Kidney epithelial cell (primary cell): ENCODE measurements around the gene ODC1. TPM values are rescaled to one million over a fixed set of nuclear protein-coding genes. Genes with fewer than 3 reads are reported as not detected.

ENCODE experiments used
- DNase-seq: peaks from one replicate; pipeline ENCODE4 v3.0.0-alpha.2; 2010; ENCODE audit warnings: low read depth
- H3K27me3 ChIP-seq: 2 replicates; pipeline ENCODE4 v1.6.0; 2011; ENCODE audit warnings: low read length; ENCODE audit not compliant: control insufficient read depth, insufficient read depth
- H3K36me3 ChIP-seq: 2 replicates; pipeline ENCODE4 v1.5.1; 2011; ENCODE audit warnings: low read length; ENCODE audit not compliant: control insufficient read depth, insufficient read depth
- H3K4me3 ChIP-seq: 2 replicates; pipeline ENCODE4 v1.5.1; 2011; ENCODE audit warnings: low read depth, mild to moderate bottlenecking, control low read depth, low read length
- total RNA-seq: library from RNA; depleted of rRNA; stranded (reverse); fragments of >200 nt; gene quantifications from 2 replicates; pipeline ENCODE4 v1.2.3, GENCODE V29; 2015
- TF ChIP-seq, protein P1 (sequence below): IDR thresholded peaks from 2 replicates; pipeline ENCODE4 v1.5.1; 2011; ENCODE audit warnings: mild to moderate bottlenecking, moderate library complexity, low read length, control low read depth, inconsistent platforms; ENCODE audit not compliant: insufficient read depth, poor library complexity, severe bottlenecking

Gene ODC1
- total RNA-seq, 1 donor from 2014 or later = 394 TPM

DNA sequence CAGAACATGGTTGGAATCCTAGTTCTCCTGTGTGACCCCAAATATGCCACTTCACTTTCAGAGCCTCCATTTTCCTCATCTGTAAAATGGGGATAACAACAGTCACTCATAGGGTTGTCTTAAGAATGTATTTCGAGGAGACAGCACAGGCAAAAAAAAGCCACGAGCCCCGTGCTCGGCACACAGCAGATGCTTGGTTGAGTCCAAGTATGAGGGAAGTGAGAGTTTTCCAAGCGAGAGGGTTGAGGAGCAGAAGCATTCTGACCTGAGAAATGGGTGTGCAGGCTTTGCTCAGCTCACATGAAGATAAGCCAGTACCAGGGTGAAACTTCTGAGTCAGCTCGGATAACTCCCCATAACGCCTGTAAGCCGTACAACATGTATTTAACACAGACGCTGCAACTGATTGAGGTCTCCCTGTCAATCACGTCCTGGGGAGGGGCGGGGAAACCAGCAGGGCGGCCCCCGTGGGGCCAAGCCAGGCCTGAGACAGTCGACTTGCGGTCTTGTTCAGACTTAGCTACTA lies 23.0 kb upstream of the ODC1 start:
- Histone ChIP-seq H3K36me3 (no peaks in the 10 kb centered on the region), H3K4me3 (no peak overlapping the region), H3K27me3 (peaks cover 2% of the 10 kb centered on the region)
- DNase-seq = no peak
- TF ChIP-seq, protein P1, sequence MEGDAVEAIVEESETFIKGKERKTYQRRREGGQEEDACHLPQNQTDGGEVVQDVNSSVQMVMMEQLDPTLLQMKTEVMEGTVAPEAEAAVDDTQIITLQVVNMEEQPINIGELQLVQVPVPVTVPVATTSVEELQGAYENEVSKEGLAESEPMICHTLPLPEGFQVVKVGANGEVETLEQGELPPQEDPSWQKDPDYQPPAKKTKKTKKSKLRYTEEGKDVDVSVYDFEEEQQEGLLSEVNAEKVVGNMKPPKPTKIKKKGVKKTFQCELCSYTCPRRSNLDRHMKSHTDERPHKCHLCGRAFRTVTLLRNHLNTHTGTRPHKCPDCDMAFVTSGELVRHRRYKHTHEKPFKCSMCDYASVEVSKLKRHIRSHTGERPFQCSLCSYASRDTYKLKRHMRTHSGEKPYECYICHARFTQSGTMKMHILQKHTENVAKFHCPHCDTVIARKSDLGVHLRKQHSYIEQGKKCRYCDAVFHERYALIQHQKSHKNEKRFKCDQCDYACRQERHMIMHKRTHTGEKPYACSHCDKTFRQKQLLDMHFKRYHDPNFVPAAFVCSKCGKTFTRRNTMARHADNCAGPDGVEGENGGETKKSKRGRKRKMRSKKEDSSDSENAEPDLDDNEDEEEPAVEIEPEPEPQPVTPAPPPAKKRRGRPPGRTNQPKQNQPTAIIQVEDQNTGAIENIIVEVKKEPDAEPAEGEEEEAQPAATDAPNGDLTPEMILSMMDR = no peak

- Histone ChIP-seq H3K36me3 (no peaks in the 10 kb centered on the region), H3K27me3 (peaks cover 2% of the 10 kb centered on the region), H3K4me3 (no peak overlapping the region)
- DNase-seq = no peak
- TF ChIP-seq, protein P1 = no peak
Observed at GRCh38 chr2:10469955-10470608, 22.0 kb upstream of the ODC1 start.

GRCh38 chr2:10469301-10469700 lies 21.2 kb upstream of the ODC1 start:
- peaks cover 2% of the 10 kb centered on the region for H3K27me3 ChIP-seq
- H3K36me3 ChIP-seq = no peaks in the 10 kb centered on the region
- TF ChIP-seq, protein P1 = no peak
- no peak overlapping the region for H3K4me3 ChIP-seq
- no peak for DNase-seq

DNA sequence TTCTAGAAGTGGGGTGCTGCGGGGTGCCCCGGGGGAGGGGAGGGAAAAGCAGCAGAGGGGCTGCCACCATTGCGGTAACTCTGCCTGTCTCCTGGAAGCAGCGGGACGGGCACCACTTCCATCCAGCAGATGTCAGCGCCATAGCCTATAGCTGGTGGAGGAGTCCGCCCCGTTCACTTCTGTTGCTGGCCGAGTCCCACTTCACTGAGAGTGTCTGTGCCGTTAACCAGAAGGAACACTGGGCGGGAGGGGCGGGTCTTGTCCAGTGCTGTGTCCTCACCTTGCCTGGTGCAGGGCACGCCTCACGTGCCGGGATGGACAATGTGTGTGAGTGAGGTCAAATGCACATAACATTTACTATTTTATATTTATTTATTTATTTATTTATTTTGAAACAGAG lies 19.3 kb upstream of the ODC1 start:
- Histone ChIP-seq H3K36me3 (no peaks in the 10 kb centered on the region), H3K4me3 (no peak overlapping the region), H3K27me3 (peaks cover 2% of the 10 kb centered on the region)
- DNase-seq = no peak
- TF ChIP-seq, protein P1 = peak; percentile 2

DNA sequence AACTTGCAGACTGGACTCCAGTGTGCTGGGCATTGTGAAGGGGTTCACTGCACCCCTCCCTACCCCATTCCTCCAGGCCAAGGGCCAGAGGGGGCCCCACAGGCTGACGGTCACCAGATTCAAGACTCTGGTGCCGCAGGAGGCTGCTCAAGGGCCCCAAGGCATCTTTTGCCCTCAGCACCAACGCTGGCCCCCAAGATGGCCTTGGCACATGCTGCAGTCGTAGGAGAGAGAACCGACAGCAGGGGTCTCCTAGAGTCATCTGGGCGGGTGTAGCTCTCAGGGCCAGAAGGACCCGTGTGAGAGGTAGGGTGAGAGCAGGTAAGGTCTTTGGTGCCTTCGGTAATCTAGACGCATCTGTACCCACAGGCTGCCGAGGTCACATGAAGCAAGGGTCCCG lies 18.7 kb upstream of the ODC1 start:
- TF ChIP-seq, protein P1 = no peak
- DNase-seq = no peak
- Histone ChIP-seq H3K4me3 (no peak overlapping the region), H3K36me3 (no peaks in the 10 kb centered on the region), H3K27me3 (peaks cover 2% of the 10 kb centered on the region)

GRCh38 chr2:10465910-10466309 lies 17.8 kb upstream of the ODC1 start:
- TF ChIP-seq, protein P1 = no peak
- no peak overlapping the region for H3K4me3 ChIP-seq
- peaks cover 2% of the 10 kb centered on the region for H3K27me3 ChIP-seq
- no peak for DNase-seq
- no peaks in the 10 kb centered on the region for H3K36me3 ChIP-seq
